A673 (cell line): ENCODE results near the gene FOLR2. TPM values are rescaled to one million over a fixed set of nuclear protein-coding genes. Genes with fewer than 3 reads are reported as not detected.

Source experiments
- BruUV-seq: library from RNA; stranded (reverse); fragments of 400-500 nt; replicated peaks from 2 replicates; lab custom pipeline; 2021; lab: Mats Ljungman, UMichigan
- CTCF ChIA-PET: fragments of 300-600 bp; sonication (Branson Sonifier 250); formaldehyde crosslinking; loops from one replicate; lab custom pipeline; 2022; ENCODE audit warnings: antibody characterized with exemption; lab: Charles Lee
- POLR2A ChIA-PET: fragments of 300-600 bp; sonication (Branson Sonifier 250); formaldehyde crosslinking; loops from one replicate; lab custom pipeline; 2022; ENCODE audit warnings: antibody characterized with exemption; ENCODE audit not compliant: low non-redundant PET; lab: Charles Lee
- DNase-seq: peaks from one replicate; pipeline ENCODE4 v3.0.0-alpha.2; 2015; ENCODE audit warnings: low spot score
- H3K27ac ChIP-seq: fragments of 200-600 bp; sonication (generic); 2 replicates; pipeline ENCODE4 v1.5.1; 2016; ENCODE audit warnings: mixed run types, low read depth, mild to moderate bottlenecking, mixed read lengths, antibody characterized with exemption, low read length; ENCODE audit not compliant: poor library complexity, severe bottlenecking
- H3K27me3 ChIP-seq: fragments of 200-600 bp; sonication (generic); replicated peaks from 2 replicates; pipeline ENCODE4 v1.6.1; 2017; ENCODE audit warnings: mixed run types, low read depth, mild to moderate bottlenecking, mixed read lengths, antibody characterized with exemption, low read length; ENCODE audit not compliant: insufficient read depth, poor library complexity
- H3K36me3 ChIP-seq: fragments of 200-600 bp; sonication (generic); 2 replicates; pipeline ENCODE4 v1.6.1; 2016; ENCODE audit warnings: mixed run types, mild to moderate bottlenecking, mixed read lengths, antibody characterized with exemption, low read length; ENCODE audit not compliant: insufficient read depth, poor library complexity, severe bottlenecking
- H3K4me1 ChIP-seq: fragments of 200-600 bp; sonication (generic); 2 replicates; pipeline ENCODE4 v1.6.1; 2017; ENCODE audit warnings: mixed run types, mild to moderate bottlenecking, mixed read lengths, antibody characterized with exemption, low read length; ENCODE audit not compliant: insufficient read depth, poor library complexity, severe bottlenecking
- H3K4me3 ChIP-seq: fragments of 200-600 bp; sonication (generic); 2 replicates; pipeline ENCODE4 v1.5.1; 2016; ENCODE audit warnings: low read depth, mixed run types, mild to moderate bottlenecking, mixed read lengths, low read length; ENCODE audit not compliant: poor library complexity, severe bottlenecking
- H3K9me3 ChIP-seq: fragments of 200-600 bp; sonication (generic); 2 replicates; pipeline ENCODE4 v1.6.1; 2016; ENCODE audit warnings: mixed run types, low read depth, mild to moderate bottlenecking, mixed read lengths, antibody characterized with exemption, low read length; ENCODE audit not compliant: poor library complexity, severe bottlenecking
- EZH2 ChIP-seq: fragments of 200-600 bp; sonication (generic); IDR thresholded peaks from 2 replicates; pipeline ENCODE4 v1.6.1; 2017; ENCODE audit warnings: borderline replicate concordance, low read depth, mild to moderate bottlenecking, mixed read lengths, antibody characterized with exemption, low read length; ENCODE audit not compliant: poor library complexity, severe bottlenecking
- intact Hi-C: fragments of 100-400 bp; cut with micrococcal nuclease; formaldehyde crosslinking; loops from one replicate; pipeline ENCODE4 v1.10.0; 2022; ENCODE audit not compliant: unreplicated experiment
- total RNA-seq: library from RNA; stranded (reverse); gene quantifications from 2 replicates; pipeline ENCODE4 v1.2.3, GENCODE V29; 2021
- TF ChIP-seq, protein P1 (sequence below): fragments of 300-800, 200-600 bp; sonication (generic); conservative IDR thresholded peaks from 2 replicates; pipeline ENCODE4 v1.5.1; 2017; ENCODE audit warnings: low read depth, mild to moderate bottlenecking, antibody characterized with exemption, low read length, moderate library complexity, mixed read lengths

The FOLR2 gene
- total RNA-seq, 1 experiment from 2014 or later: not detected

DNA sequence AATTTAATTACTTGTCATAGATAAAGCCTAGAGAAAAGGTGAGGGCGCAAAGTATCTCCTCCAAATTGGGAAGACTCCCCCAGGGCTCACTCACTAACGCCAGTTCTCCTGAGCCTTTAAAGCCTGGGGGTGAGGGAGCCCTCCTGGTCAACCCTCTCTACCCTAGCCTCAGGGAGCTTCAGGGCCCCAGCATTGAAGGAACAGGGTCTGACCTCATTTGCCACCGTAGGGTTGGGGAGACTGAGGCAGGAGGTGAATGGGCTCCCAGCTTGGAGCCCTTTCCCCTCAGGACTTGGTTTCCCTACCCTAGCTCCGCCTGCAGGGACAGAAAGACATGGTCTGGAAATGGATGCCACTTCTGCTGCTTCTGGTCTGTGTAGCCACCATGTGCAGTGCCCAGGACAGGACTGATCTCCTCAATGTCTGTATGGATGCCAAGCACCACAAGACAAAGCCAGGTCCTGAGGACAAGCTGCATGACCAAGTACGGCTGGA, 1.7 kb downstream of the FOLR2 start:
- Histone ChIP-seq H3K4me3 (no peak overlapping the region), H3K27me3 (peaks cover 2% of the 10 kb centered on the region), H3K4me1 (peaks cover 10% of the 10 kb centered on the region), H3K9me3 (no peaks in the 10 kb centered on the region), H3K36me3 (no peaks in the 10 kb centered on the region), H3K27ac (no peak overlapping the region)
- intact Hi-C loops: no loop called here
- POLR2A ChIA-PET: no interaction called here
- TF ChIP-seq, protein P1, sequence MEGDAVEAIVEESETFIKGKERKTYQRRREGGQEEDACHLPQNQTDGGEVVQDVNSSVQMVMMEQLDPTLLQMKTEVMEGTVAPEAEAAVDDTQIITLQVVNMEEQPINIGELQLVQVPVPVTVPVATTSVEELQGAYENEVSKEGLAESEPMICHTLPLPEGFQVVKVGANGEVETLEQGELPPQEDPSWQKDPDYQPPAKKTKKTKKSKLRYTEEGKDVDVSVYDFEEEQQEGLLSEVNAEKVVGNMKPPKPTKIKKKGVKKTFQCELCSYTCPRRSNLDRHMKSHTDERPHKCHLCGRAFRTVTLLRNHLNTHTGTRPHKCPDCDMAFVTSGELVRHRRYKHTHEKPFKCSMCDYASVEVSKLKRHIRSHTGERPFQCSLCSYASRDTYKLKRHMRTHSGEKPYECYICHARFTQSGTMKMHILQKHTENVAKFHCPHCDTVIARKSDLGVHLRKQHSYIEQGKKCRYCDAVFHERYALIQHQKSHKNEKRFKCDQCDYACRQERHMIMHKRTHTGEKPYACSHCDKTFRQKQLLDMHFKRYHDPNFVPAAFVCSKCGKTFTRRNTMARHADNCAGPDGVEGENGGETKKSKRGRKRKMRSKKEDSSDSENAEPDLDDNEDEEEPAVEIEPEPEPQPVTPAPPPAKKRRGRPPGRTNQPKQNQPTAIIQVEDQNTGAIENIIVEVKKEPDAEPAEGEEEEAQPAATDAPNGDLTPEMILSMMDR: no peak
- TF ChIP-seq EZH2: no peak
- BruUV-seq: no TSS peak
- DNase-seq: no peak
- CTCF ChIA-PET: interaction anchor here (0.5 kb wide), 1 partner anchor 1089 kb away, joined by 3 read pairs; no protein-coding TSS in a partner anchor

DNA sequence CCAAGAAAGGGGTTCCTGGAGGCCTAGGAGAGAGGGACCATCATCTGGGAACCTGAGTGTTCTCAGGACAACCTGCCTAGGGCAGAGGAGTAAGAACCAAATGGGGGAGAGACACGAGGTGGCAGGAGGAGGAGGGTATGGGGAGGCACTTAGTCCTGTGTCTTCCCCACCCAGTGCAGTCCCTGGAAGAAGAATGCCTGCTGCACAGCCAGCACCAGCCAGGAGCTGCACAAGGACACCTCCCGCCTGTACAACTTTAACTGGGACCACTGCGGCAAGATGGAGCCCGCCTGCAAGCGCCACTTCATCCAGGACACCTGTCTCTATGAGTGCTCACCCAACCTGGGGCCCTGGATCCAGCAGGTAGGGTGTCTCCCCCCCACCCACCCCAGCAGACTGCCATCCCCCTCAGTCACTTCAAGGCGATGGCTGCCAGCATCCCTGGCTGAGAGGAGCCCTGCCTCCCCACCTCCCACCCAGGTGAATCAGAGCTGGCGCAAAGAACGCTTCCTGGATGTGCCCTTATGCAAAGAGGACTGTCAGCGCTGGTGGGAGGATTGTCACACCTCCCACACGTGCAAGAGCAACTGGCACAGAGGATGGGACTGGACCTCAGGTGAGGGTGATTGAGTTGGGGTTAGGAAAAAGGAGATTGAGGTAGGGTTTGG, 4.2 kb downstream of the FOLR2 start:
- intact Hi-C loops: loop anchor here (5.0 kb wide), 1 partner anchor 109 kb away; the partner anchor contains the start of gene ANAPC15
- H3K4me3 ChIP-seq: no peak overlapping the region
- H3K9me3 ChIP-seq: no peaks in the 10 kb centered on the region
- POLR2A ChIA-PET: no interaction called here
- no peaks in the 10 kb centered on the region for H3K36me3 ChIP-seq
- H3K27me3 ChIP-seq: no peaks in the 10 kb centered on the region
- TF ChIP-seq EZH2: no peak
- TF ChIP-seq, protein P1: no peak
- BruUV-seq: no TSS peak
- H3K4me1 ChIP-seq: peaks cover 10% of the 10 kb centered on the region
- CTCF ChIA-PET: no interaction called here
- DNase-seq: no peak
- H3K27ac ChIP-seq: no peak overlapping the region

DNA sequence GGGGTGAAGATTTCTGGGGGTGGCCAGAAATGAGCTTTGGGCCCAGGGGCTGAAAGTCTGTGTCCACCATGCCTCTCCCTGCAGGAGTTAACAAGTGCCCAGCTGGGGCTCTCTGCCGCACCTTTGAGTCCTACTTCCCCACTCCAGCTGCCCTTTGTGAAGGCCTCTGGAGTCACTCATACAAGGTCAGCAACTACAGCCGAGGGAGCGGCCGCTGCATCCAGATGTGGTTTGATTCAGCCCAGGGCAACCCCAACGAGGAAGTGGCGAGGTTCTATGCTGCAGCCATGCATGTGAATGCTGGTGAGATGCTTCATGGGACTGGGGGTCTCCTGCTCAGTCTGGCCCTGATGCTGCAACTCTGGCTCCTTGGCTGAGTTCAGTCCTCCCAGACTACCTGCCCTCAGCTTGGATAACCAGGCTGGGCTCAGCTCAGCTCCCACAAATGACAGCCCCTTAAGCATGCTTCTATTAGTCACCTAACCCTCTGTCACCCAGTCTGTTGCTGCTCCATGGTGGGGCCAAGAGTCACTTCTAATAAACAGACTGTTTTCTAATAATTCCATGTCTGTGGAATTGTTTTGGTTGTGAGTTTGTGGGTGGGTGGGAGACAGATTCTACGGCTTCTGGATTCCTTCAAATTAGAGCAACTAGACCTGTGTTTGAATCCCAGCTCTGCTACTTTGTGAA, 4.9 kb downstream of the FOLR2 start:
- Histone ChIP-seq H3K9me3 (no peaks in the 10 kb centered on the region), H3K27ac (no peak overlapping the region), H3K4me1 (peaks cover 10% of the 10 kb centered on the region), H3K27me3 (no peaks in the 10 kb centered on the region), H3K36me3 (no peaks in the 10 kb centered on the region), H3K4me3 (no peak overlapping the region)
- DNase-seq: no peak
- ChIA-PET CTCF (no interaction called here), POLR2A (no interaction called here)
- TF ChIP-seq, protein P1: no peak
- TF ChIP-seq EZH2: no peak
- no TSS peak for BruUV-seq
- intact Hi-C loops: loop anchor here (5.0 kb wide), 1 partner anchor 109 kb away; the partner anchor contains the start of gene ANAPC15
